Calu3 (cell line): ENCODE measurements around the gene HNRNPC. TPM values are rescaled to one million over a fixed set of nuclear protein-coding genes. Genes with fewer than 3 reads are reported as not detected.
"Not testable (repeated sequence)": the region's sequence is repeated elsewhere in the genome, so short reads cannot be mapped to it uniquely, and the experiment has no call there.

Source experiments
- BruUV-seq: library from RNA; stranded (reverse); fragments of 400-500 nt; replicated peaks from 2 replicates; lab custom pipeline; 2021; lab: Mats Ljungman, UMichigan
- CTCF ChIA-PET: fragments of 300-600 bp; sonication (Branson Sonifier 250); formaldehyde crosslinking; loops from one replicate; lab custom pipeline; 2022; ENCODE audit warnings: antibody characterized with exemption; lab: Charles Lee
- DNase-seq: peaks from one replicate; pipeline ENCODE4 v3.0.0; 2022
- H3K27ac Mint-ChIP-seq: one replicate; pipeline ENCODE4 v1.8.0; 2022; ENCODE audit warnings: mixed read lengths; ENCODE audit not compliant: unreplicated experiment
- H3K27me3 Mint-ChIP-seq: one replicate; pipeline ENCODE4 v1.8.0; 2022; ENCODE audit warnings: mixed read lengths; ENCODE audit not compliant: unreplicated experiment
- H3K36me3 Mint-ChIP-seq: one replicate; pipeline ENCODE4 v1.8.0; 2022; ENCODE audit warnings: mild to moderate bottlenecking, moderate library complexity, mixed read lengths; ENCODE audit not compliant: insufficient read depth, unreplicated experiment
- H3K4me1 Mint-ChIP-seq: one replicate; pipeline ENCODE4 v1.8.0; 2022; ENCODE audit warnings: mild to moderate bottlenecking, low read depth, mixed read lengths; ENCODE audit not compliant: unreplicated experiment
- H3K4me3 Mint-ChIP-seq: one replicate; pipeline ENCODE4 v1.8.0; 2022; ENCODE audit warnings: mild to moderate bottlenecking, low read depth, moderate library complexity, mixed read lengths; ENCODE audit not compliant: unreplicated experiment
- H3K9me3 Mint-ChIP-seq: one replicate; pipeline ENCODE4 v1.8.0; 2022; ENCODE audit warnings: low read depth, mixed read lengths; ENCODE audit not compliant: unreplicated experiment
- intact Hi-C: fragments of 100-400 bp; cut with micrococcal nuclease; formaldehyde crosslinking; loops from one replicate; pipeline ENCODE4 v1.10.0; 2022; ENCODE audit not compliant: unreplicated experiment
- total RNA-seq: library from RNA; stranded (reverse); gene quantifications from 2 replicates; pipeline ENCODE4 v1.2.3, GENCODE V29; 2022
- TF ChIP-seq, protein P1 (sequence below): fragments of 200-600 bp; IDR thresholded peaks from one replicate; pipeline ENCODE4 v1.8.0; 2022; ENCODE audit warnings: antibody characterized with exemption; ENCODE audit not compliant: unreplicated experiment

Gene HNRNPC
- total RNA-seq, 1 experiment from 2014 or later, result 476 TPM

DNA sequence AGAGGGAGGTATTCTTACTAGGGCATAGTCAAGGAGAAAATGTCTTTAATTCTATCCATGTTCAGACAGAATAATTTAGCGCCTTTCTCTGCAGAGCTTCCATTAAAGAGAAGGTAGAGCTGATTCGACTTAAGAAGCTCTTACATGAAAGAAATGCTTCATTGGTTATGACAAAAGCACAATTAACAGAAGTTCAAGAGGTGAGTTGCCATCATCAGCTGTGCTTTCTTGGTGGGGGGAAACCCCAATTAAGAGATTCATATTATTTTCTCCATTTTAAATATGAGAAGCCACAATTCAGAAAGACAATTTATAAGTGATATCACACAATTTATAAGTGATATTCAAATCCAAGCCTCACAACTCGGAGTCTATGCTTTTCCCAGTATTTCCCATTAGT is 38.4 kb upstream of the HNRNPC start:
- DNase-seq, result no peak
- TF ChIP-seq, protein P1, sequence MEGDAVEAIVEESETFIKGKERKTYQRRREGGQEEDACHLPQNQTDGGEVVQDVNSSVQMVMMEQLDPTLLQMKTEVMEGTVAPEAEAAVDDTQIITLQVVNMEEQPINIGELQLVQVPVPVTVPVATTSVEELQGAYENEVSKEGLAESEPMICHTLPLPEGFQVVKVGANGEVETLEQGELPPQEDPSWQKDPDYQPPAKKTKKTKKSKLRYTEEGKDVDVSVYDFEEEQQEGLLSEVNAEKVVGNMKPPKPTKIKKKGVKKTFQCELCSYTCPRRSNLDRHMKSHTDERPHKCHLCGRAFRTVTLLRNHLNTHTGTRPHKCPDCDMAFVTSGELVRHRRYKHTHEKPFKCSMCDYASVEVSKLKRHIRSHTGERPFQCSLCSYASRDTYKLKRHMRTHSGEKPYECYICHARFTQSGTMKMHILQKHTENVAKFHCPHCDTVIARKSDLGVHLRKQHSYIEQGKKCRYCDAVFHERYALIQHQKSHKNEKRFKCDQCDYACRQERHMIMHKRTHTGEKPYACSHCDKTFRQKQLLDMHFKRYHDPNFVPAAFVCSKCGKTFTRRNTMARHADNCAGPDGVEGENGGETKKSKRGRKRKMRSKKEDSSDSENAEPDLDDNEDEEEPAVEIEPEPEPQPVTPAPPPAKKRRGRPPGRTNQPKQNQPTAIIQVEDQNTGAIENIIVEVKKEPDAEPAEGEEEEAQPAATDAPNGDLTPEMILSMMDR, result no peak
- intact Hi-C loops, result loop anchor here (5.0 kb wide), 1 partner anchor 40 kb away; the partner anchor contains the start of gene HNRNPC
- H3K27ac Mint-ChIP-seq, result no peak overlapping the region
- H3K9me3 Mint-ChIP-seq, result no peaks in the 10 kb centered on the region
- H3K36me3 Mint-ChIP-seq, result peaks cover 17% of the 10 kb centered on the region
- H3K4me3 Mint-ChIP-seq, result peak overlapping the region; percentile 70
- CTCF ChIA-PET, result interaction anchor here (0.6 kb wide), 1 partner anchor 22 kb away, joined by 4 read pairs; no protein-coding TSS in a partner anchor
- H3K27me3 Mint-ChIP-seq, result no peaks in the 10 kb centered on the region
- no TSS peak for BruUV-seq
- peaks cover 26% of the 10 kb centered on the region for H3K4me1 Mint-ChIP-seq

DNA sequence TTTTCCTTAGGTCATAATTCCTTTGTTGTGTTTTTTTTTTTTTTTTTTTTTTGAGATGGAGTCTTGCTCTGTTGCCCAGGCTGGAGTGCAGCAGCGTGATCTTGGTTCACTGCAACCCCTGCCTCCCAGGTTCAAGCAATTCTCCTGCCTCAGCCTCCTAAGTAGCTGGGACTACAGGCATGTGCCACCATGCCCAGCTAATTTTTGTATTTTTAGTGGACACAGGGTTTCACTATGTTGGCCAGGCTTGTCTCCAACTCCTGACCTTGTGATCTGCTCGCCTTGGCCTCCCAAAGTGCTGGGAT is 33.5 kb upstream of the HNRNPC start:
- H3K4me3 Mint-ChIP-seq, H3K9me3 Mint-ChIP-seq, H3K4me1 Mint-ChIP-seq, H3K27ac Mint-ChIP-seq, H3K36me3 Mint-ChIP-seq, DNase-seq, BruUV-seq, H3K27me3 Mint-ChIP-seq, intact Hi-C loops: not testable (repeated sequence)
- CTCF ChIA-PET, result interaction anchor here (0.6 to 0.8 kb wide), 3 partner anchors 26 to 361 kb away, joined by 3 to 6 read pairs (median 5); no protein-coding TSS in a partner anchor

DNA sequence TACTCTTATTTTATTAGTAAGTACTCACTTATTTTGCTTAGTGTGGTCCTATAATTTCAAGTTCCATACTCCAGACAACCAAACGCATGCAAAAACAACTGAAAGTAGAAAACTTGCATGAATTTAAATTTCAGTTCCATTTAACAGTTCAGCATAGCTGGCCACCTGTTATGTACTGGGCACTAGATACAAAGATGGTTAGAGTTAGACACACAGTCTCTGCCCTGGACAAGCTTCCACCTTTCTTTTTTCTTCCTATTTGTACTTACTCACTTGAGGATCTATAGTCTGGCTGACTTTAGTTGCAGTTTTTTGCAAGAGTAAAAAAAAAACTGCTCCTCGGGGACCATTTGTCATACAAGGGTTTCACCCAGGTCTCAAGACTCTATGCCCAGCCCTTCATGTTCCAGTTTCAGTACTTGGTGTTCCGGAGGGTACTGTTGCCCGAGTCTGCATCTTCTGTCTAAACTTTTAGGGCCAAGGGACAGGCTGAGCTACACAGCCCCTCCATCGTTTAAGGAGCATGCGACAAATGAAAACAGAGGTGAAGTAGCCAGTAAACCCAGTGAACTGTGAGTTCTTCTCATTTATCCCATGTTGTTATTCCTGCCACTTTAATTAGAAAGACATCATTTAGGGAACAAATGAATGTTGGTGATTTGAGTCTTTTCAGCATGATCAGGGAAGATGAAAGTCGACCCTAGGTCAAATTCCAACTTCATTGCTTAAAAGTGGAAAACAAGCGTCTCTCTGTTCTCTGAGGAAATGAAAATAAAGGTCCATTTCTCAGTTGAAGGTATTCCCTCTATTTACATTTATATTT is 33.0 kb upstream of the HNRNPC start:
- Mint-ChIP-seq H3K27me3 (no peaks in the 10 kb centered on the region), H3K4me3 (no peak overlapping the region), H3K27ac (no peak overlapping the region), H3K4me1 (peaks cover 3% of the 10 kb centered on the region), H3K36me3 (peaks cover 4% of the 10 kb centered on the region), H3K9me3 (no peaks in the 10 kb centered on the region)
- no peak for DNase-seq
- intact Hi-C loops, result no loop called here
- no TSS peak for BruUV-seq
- TF ChIP-seq, protein P1, result no peak
- CTCF ChIA-PET, result interaction anchor here (0.6 kb wide), 2 partner anchors 49 to 360 kb away, joined by 3 to 6 read pairs; no protein-coding TSS in a partner anchor

DNA sequence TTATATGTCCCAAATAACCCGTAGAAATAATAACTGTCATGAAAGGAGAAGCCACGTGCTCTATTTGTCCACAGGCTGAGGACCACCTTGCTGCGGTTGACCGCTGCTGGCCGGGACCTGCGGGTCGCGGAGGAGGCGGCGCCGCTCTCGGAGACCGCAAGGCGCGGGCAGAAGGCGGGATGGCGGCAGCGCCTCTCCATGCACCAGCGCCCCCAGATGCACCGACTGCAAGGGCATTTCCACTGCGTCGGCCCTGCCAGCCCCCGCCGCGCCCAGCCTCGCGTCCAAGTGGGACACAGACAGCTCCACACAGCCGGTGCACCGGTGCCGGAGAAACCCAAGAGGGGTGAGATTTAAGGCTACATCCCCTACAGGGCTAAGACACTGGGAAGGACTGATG is 31.6 kb upstream of the HNRNPC start:
- TF ChIP-seq, protein P1, result no peak
- Mint-ChIP-seq H3K36me3 (no peaks in the 10 kb centered on the region), H3K4me3 (peak overlapping the region; percentile 65), H3K4me1 (no peaks in the 10 kb centered on the region), H3K9me3 (no peaks in the 10 kb centered on the region), H3K27ac (no peak overlapping the region), H3K27me3 (no peaks in the 10 kb centered on the region)
- DNase-seq, result peak; percentile 47
- no TSS peak for BruUV-seq
- intact Hi-C loops, result no loop called here
- CTCF ChIA-PET, result no interaction called here
